ENCODE measurements around the gene THAP4. TPM values are rescaled to one million over a fixed set of nuclear protein-coding genes. Genes with fewer than 3 reads are reported as not detected.
A peak's percentile ranks its signal among the peaks of the same experiment; 100 is the strongest.

THAP4 gene
- total and polyA plus RNA-seq, 2 of the 4 experiments (the other 2 are of a cell fraction), result 33.9 to 55.1 TPM

GRCh38 chr2:241637018-241637794 lies at the start of gene THAP4, which contains the start of gene ATG4B (continued):
- TF ChIP-seq CHD1 (IDR thresholded peaks at IDR 0.05; ENCODE audit: low read depth, low read length), result no peak
- TF ChIP-seq BHLHE40 (IDR thresholded peaks at IDR 0.05; ENCODE audit: low read depth, low read length), result peak; percentile 38
- TF ChIP-seq SMC3 (IDR thresholded peaks at IDR 0.05; ENCODE audit: low read depth, low read length), result no peak

GRCh38 chr2:241686324-241686649 lies 49.3 kb upstream of the THAP4 start:
- in situ Hi-C loops (cut with MboI; ENCODE audit: low sequenced_read_pairs) (no loop called here), dilution Hi-C loops (cut with HindIII; ENCODE audit: low sequenced_read_pairs, unreplicated experiment) (no loop called here), intact Hi-C loops (cut with micrococcal nuclease) (no loop called here)
- H2BK15ac ChIP-seq (ENCODE audit: low read depth, low read length), result no peak overlapping the region
- no peak overlapping the region for H3K18ac ChIP-seq (ENCODE audit: low read depth, low read length)
- H3K27ac ChIP-seq (ENCODE audit: insufficient read depth, low read length), result peak overlapping the region; percentile 44; the same call in 1 of the 2 replicates
- H3K4me2 ChIP-seq (ENCODE audit: low read depth, low read length), result peak overlapping the region; percentile 95
- ATAC-seq (ENCODE audit: low read depth) (peak; percentile 10), DNase-seq (no peak)
- peaks cover 9% of the 10 kb centered on the region for H3K4me1 ChIP-seq (ENCODE audit: control insufficient read depth, insufficient read depth, low read length)
- H2AFZ ChIP-seq (replicated peaks; ENCODE audit: low read length, poor library complexity), result peak overlapping the region; percentile 91
- peak overlapping the region; percentile 85 for H3K23ac ChIP-seq (ENCODE audit: low read depth, low read length)
- peak overlapping the region; percentile 89 for H2AK9ac ChIP-seq (replicated peaks; ENCODE audit: low read depth, low read length, poor library complexity)
- H3K9me3 ChIP-seq (ENCODE audit: control insufficient read depth, insufficient read depth, low read length), result no peaks in the 10 kb centered on the region
- peaks cover 40 to 74% of the 10 kb centered on the region in 2 experiments for H3K79me1 ChIP-seq (ENCODE audit: low read depth in 1 of 2, low read length in 2 of 2)
- H2AK5ac ChIP-seq (ENCODE audit: low read depth, low read length), result 0 out of 2 replicates have a peak overlapping the region, but pooled peaks have one; percentile 10
- H3K36me3 ChIP-seq (ENCODE audit: control insufficient read depth, insufficient read depth, low read length), result peaks cover 21% of the 10 kb centered on the region
- H3K9ac ChIP-seq (ENCODE audit: low read depth, low read length), result peak overlapping the region; percentile 61
- ChIA-PET POLR2A (ENCODE audit: unreplicated experiment) (no interaction called here), CTCF (no interaction called here)
- 0 out of 2 replicates have a peak, but pooled peaks cover 5% of the 10 kb centered on the region for H4K20me1 ChIP-seq (ENCODE audit: insufficient read depth, low read length)
- H2BK20ac ChIP-seq (ENCODE audit: low read depth, low read length), result no peak overlapping the region
- no peak overlapping the region for H4K5ac ChIP-seq (ENCODE audit: low read depth, low read length)
- H4K8ac ChIP-seq (ENCODE audit: low read depth in 2 of 2, low read length in 2 of 2), result peak overlapping the region; percentile 38 to 72; a peak in 3 of 4 replicates
- peak overlapping the region; percentile 6 for H2BK5ac ChIP-seq (ENCODE audit: low read depth, low read length, poor library complexity, severe bottlenecking)
- peak overlapping the region; percentile 75 for H3K56ac ChIP-seq (ENCODE audit: extremely low read depth, insufficient read depth, low read length)
- peak overlapping the region; percentile 68 for H3K4me3 ChIP-seq (ENCODE audit: insufficient read depth, low read depth, low read length)
- no TSS peak for BruUV-seq (replicated peaks)
- H4K91ac ChIP-seq (ENCODE audit: insufficient read depth, low read depth, low read length), result peak overlapping the region; percentile 74
- peak overlapping the region; percentile 52 for H3K4ac ChIP-seq (ENCODE audit: low read depth, low read length)
- H3K27me3 ChIP-seq (ENCODE audit: control insufficient read depth, insufficient read depth, low read length), result no peaks in the 10 kb centered on the region
- 0 out of 2 replicates have a peak overlapping the region, but pooled peaks have one; percentile 3 for H2BK120ac ChIP-seq (ENCODE audit: low read depth, low read length)
- H3K14ac ChIP-seq (replicated peaks; ENCODE audit: low read depth, low read length), result no peak overlapping the region; the same call in 1 of the 2 replicates
- WGBS, 2 experiments (ENCODE audit: extremely low coverage in 2 of 2, insufficient read length in 1 of 2), result 1% methylated on average over 16 of the region's 37 CpGs; no CpG with 5 or more reads in 1 of the 2 experiments
- peaks cover 14% of the 10 kb centered on the region for H3K9me1 ChIP-seq (ENCODE audit: insufficient read depth, low read length)
- TF ChIP-seq CEBPB (IDR thresholded peaks at IDR 0.05; ENCODE audit: low read depth, low read length) (no peak), BHLHE40 (IDR thresholded peaks at IDR 0.05; ENCODE audit: low read depth, low read length) (no peak), RCOR1 (IDR thresholded peaks at IDR 0.05; ENCODE audit: insufficient replicate concordance, low read length) (no peak), ELK1 (IDR thresholded peaks at IDR 0.05; ENCODE audit: borderline replicate concordance, low read depth, low read length) (no peak), RFX5 (IDR thresholded peaks at IDR 0.05; ENCODE audit: low read depth, low read length) (no peak), NFE2L2 (IDR thresholded peaks at IDR 0.05; ENCODE audit: low read depth, low read length) (no peak), USF2 (IDR thresholded peaks at IDR 0.05; ENCODE audit: low read depth, low read length) (no peak), SMC3 (IDR thresholded peaks at IDR 0.05; ENCODE audit: low read depth, low read length) (no peak), FOS (IDR thresholded peaks at IDR 0.05; ENCODE audit: low read depth, low read length) (no peak), CTCF (conservative IDR thresholded peaks at IDR 0.05; ENCODE audit: low read depth, low read length) (no peak), MAFK (IDR thresholded peaks at IDR 0.05; ENCODE audit: low read depth, low read length) (no peak)
